GM23248 (cell line): ENCODE measurements around the gene CNTN3. TPM values are rescaled to one million over a fixed set of nuclear protein-coding genes. Genes with fewer than 3 reads are reported as not detected.

Experiments used
- DNase-seq: peaks from one replicate; pipeline ENCODE4 v3.0.0-alpha.2; 2015
- H2AFZ ChIP-seq: fragments of 200-600 bp; sonication (generic); 2 replicates; pipeline ENCODE4 v1.6.1; 2016; ENCODE audit warnings: antibody characterized with exemption
- H3F3A ChIP-seq: fragments of 200-600 bp; sonication (generic); 2 replicates; pipeline ENCODE4 v1.6.1; 2016; ENCODE audit warnings: mild to moderate bottlenecking, antibody characterized with exemption, mixed run types; ENCODE audit not compliant: insufficient read depth
- H3K27ac ChIP-seq: fragments of 200-600 bp; sonication (generic); 2 replicates; pipeline ENCODE4 v1.5.1; 2016; ENCODE audit warnings: mild to moderate bottlenecking
- H3K27me3 ChIP-seq: fragments of 200-600 bp; sonication (generic); replicated peaks from 2 replicates; pipeline ENCODE4 v1.6.1; 2016; ENCODE audit warnings: mild to moderate bottlenecking; ENCODE audit not compliant: insufficient read depth
- H3K36me3 ChIP-seq: fragments of 200-600 bp; sonication (generic); 2 replicates; pipeline ENCODE4 v1.6.1; 2016; ENCODE audit warnings: low read depth, mild to moderate bottlenecking
- H3K4me1 ChIP-seq: fragments of 200-600 bp; sonication (generic); 2 replicates; pipeline ENCODE4 v1.6.1; 2016; ENCODE audit warnings: mild to moderate bottlenecking; ENCODE audit not compliant: insufficient read depth
- H3K4me2 ChIP-seq: fragments of 200-600 bp; sonication (generic); one replicate; pipeline ENCODE4 v1.6.1; 2016; ENCODE audit warnings: mild to moderate bottlenecking; ENCODE audit not compliant: unreplicated experiment
- H3K4me3 ChIP-seq: fragments of 200-600 bp; sonication (generic); 2 replicates; pipeline ENCODE4 v1.5.1; 2016; ENCODE audit warnings: mild to moderate bottlenecking
- H3K79me2 ChIP-seq: fragments of 200-600 bp; sonication (generic); 2 replicates; pipeline ENCODE4 v1.6.1; 2016; ENCODE audit warnings: mild to moderate bottlenecking; ENCODE audit not compliant: insufficient read depth
- H3K9ac ChIP-seq: fragments of 200-600 bp; sonication (generic); 2 replicates; pipeline ENCODE4 v1.6.1; 2016; ENCODE audit warnings: mild to moderate bottlenecking
- H3K9me2 ChIP-seq: fragments of 200-600 bp; sonication (generic); 2 replicates; pipeline ENCODE4 v1.6.1; 2016; ENCODE audit warnings: mixed run types, mild to moderate bottlenecking, moderate library complexity; ENCODE audit not compliant: insufficient read depth
- H3K9me3 ChIP-seq: fragments of 200-600 bp; sonication (generic); one replicate; pipeline ENCODE4 v1.6.1; 2017; ENCODE audit warnings: low read depth
- H4K20me1 ChIP-seq: fragments of 200-600 bp; sonication (generic); 2 replicates; pipeline ENCODE4 v1.6.0; 2016; ENCODE audit not compliant: insufficient read depth
- EZH2 ChIP-seq: fragments of 200-600 bp; sonication (generic); IDR thresholded peaks from 2 replicates; pipeline ENCODE4 v1.6.1; 2018; ENCODE audit warnings: antibody characterized with exemption, mild to moderate bottlenecking; ENCODE audit not compliant: insufficient read depth, poor library complexity, severe bottlenecking
- EZH2phosphoT487 ChIP-seq: fragments of 200-600 bp; sonication (generic); IDR thresholded peaks from 2 replicates; pipeline ENCODE4 v1.6.1; 2018; ENCODE audit warnings: antibody characterized with exemption, moderate library complexity, mild to moderate bottlenecking, low read depth; ENCODE audit not compliant: insufficient read depth
- WGBS, 2 experiments: methylation state at CpG; one replicate each; pipeline ENCODE4 v1.1.6; 2015 to 2017; ENCODE audit warnings: low lambda C conversion rate in 2 of 2, low coverage in 1 of 2; ENCODE audit errors: missing lambda C conversion rate in 2 of 2; 5-methylcytosine and 5-hydroxymethylcytosine counted together
- in situ Hi-C: fragments of 300-500 bp; cut with MboI; formaldehyde crosslinking; loops from 2 replicates; pipeline ENCODE4 v1.15.0; 2020
- polyA plus RNA-seq: library from polyadenylated mRNA; unstranded; fragments of >200 nt; fragmentation: Nextera tagmentation; extraction: Ambion mirVana; gene quantifications from 2 replicates; pipeline ENCODE4 v1.2.1, GENCODE V29; 2016
- total RNA-seq: library from RNA; depleted of rRNA; stranded (reverse); fragments of >200 nt; shearing (Covaris generic); gene quantifications from 2 replicates; pipeline ENCODE4 v1.2.3, GENCODE V29; 2014

The CNTN3 gene
- total and polyA plus RNA-seq, 2 experiments from 2014 or later: 5.6 to 18.5 TPM

DNA sequence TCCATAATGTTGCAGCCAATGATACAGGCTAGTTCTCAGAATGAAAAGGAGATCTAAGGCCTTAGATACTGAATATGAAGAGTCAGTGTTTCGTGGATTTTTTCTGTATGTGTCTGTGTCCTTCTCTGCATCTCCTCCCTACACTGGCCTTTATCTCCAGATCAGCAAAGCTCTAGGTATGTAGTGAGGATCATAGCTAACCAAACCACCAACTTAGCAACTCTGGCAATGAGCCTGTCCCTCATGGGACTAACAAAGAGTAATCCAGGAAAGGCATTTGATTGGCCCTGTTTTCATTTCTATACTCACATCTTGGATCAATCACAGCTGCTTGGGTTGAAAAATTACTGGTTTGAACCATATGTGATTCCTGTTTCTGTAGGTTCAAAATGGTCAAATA lies 18.6 kb upstream of the CNTN3 start:
- Histone ChIP-seq H3K27ac (peak overlapping the region; percentile 69), H3K9ac (no peak overlapping the region), H4K20me1 (no peaks in the 10 kb centered on the region), H3K4me1 (peaks cover 52% of the 10 kb centered on the region), H3K9me2 (no peaks in the 10 kb centered on the region), H3K79me2 (no peaks in the 10 kb centered on the region), H3K36me3 (no peaks in the 10 kb centered on the region), H3K27me3 (no peaks in the 10 kb centered on the region), H3F3A (peaks cover 44% of the 10 kb centered on the region), H3K9me3 (no peaks in the 10 kb centered on the region), H3K4me3 (no peak overlapping the region), H3K4me2 (peak overlapping the region; percentile 5), H2AFZ (no peak overlapping the region; the same call in 1 of the 2 replicates)
- TF ChIP-seq EZH2phosphoT487: no peak
- no peak for TF ChIP-seq EZH2
- in situ Hi-C loops: loop anchor here (25.0 kb wide), 1 partner anchor 771 kb away; no protein-coding TSS in a partner anchor
- WGBS, 2 experiments: 83 to 84% methylated on average over 1 of the region's 1 CpG
- DNase-seq: peak; percentile 81

DNA sequence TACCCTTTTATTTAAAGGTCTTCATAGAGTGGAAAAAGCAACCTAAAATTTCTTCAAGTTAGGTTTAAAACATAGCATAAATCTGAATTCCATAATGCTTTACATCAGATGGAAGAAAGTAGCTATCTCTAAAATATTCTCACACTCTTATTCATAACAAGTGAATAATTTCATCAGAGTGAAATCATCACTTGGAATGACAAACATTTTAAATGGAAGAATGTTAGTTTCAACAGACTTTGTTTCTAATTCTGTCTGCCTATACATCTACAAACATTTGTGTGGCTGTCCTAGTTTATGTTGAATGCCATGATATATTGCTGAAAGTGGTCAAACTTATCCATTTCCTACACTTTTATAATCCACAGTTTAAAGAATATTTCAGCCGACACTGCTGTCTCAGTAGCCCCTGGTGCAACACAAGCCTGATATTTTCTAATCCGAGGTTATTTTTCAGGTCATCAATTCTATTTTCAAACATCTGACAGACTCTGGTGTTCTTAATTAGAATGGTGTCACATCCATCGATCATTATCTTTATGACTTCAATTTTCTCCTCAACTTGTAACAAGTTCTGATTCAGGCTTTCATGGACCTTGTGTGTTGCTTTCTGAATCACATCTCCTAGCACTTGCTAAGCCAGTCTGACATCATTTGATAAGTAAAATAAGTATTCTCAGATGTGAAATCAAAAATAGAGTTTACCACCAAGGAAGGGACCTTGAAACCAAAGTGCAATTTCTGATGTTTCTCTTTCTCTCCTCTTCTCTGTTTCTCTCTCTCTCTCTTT lies 17.1 kb upstream of the CNTN3 start:
- Histone ChIP-seq H3K79me2 (no peaks in the 10 kb centered on the region), H3K9me3 (no peaks in the 10 kb centered on the region), H3K27me3 (no peaks in the 10 kb centered on the region), H3K36me3 (no peaks in the 10 kb centered on the region), H4K20me1 (no peaks in the 10 kb centered on the region), H3K4me2 (peak overlapping the region; percentile 74), H3K4me3 (peak overlapping the region; percentile 47), H3F3A (peaks cover 38% of the 10 kb centered on the region), H2AFZ (peak overlapping the region; percentile 23; the same call in 1 of the 2 replicates), H3K9ac (peak overlapping the region; percentile 39), H3K9me2 (no peaks in the 10 kb centered on the region), H3K27ac (peak overlapping the region; percentile 69), H3K4me1 (peaks cover 42% of the 10 kb centered on the region)
- 13 to 19% methylated on average over 3 of the region's 3 CpGs for WGBS, 2 experiments
- no peak for TF ChIP-seq EZH2phosphoT487
- no peak for TF ChIP-seq EZH2
- DNase-seq: peak; percentile 76
- in situ Hi-C loops: loop anchor here (25.0 kb wide), 1 partner anchor 769 kb away; no protein-coding TSS in a partner anchor

DNA sequence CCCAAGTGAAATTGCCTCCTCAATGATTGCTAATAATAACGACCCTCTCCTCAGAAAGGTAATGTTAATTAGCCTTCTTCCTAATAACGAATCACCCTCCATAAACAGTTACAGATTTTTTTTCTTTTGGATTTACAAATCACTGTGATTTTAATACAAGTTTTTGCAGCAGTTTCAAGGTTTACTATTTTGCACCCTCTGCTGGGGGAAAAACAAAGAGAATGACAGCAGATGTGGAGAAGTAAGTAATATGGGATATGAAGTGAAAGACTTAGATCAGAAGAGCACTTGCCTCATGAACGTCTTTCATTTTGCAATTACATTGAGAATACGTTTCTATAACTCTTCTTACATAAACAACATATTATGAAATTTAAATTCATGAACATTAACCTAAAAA lies 16.1 kb upstream of the CNTN3 start:
- peak overlapping the region; percentile 23 for H2AFZ ChIP-seq
- in situ Hi-C loops: loop anchor here (25.0 kb wide), 1 partner anchor 768 kb away; no protein-coding TSS in a partner anchor
- peak overlapping the region; percentile 47 for H3K4me3 ChIP-seq
- no peaks in the 10 kb centered on the region for H3K36me3 ChIP-seq
- no peaks in the 10 kb centered on the region for H3K9me2 ChIP-seq
- no peaks in the 10 kb centered on the region for H4K20me1 ChIP-seq
- DNase-seq: peak; percentile 65
- no peaks in the 10 kb centered on the region for H3K27me3 ChIP-seq
- H3K27ac ChIP-seq: peak overlapping the region; percentile 69
- H3K9me3 ChIP-seq: no peaks in the 10 kb centered on the region
- H3K4me1 ChIP-seq: peaks cover 39% of the 10 kb centered on the region
- H3K9ac ChIP-seq: peak overlapping the region; percentile 39
- TF ChIP-seq EZH2phosphoT487: no peak
- TF ChIP-seq EZH2: no peak
- no peaks in the 10 kb centered on the region for H3K79me2 ChIP-seq
- 9 to 13% methylated on average over 4 of the region's 4 CpGs for WGBS, 2 experiments
- H3K4me2 ChIP-seq: peak overlapping the region; percentile 74
- H3F3A ChIP-seq: peaks cover 32% of the 10 kb centered on the region

DNA sequence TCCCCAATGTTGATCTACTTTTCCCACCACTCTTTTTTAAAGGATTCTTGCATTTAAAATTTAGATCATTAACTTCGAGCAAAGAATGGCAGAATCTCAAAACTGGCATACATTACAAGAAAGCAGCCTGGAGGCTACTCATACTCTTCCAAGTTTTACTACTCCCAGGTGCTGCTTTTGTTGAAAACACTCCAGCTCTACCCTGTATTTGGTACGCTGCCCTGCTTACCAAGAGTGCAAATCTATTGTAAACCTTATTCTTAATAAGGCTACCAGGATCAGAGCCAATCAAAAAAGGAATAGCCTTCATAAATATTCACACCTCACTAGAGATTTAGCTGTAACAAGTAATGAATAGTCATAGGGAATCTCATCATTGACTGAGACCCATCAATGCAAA lies 11.6 kb upstream of the CNTN3 start:
- no peak for DNase-seq
- 97% methylated on average over 2 of the region's 2 CpGs for WGBS, 2 experiments
- H3K4me2 ChIP-seq: no peak overlapping the region
- H3K4me1 ChIP-seq: peaks cover 31% of the 10 kb centered on the region
- peaks cover 34% of the 10 kb centered on the region for H3F3A ChIP-seq
- no peaks in the 10 kb centered on the region for H3K36me3 ChIP-seq
- no peaks in the 10 kb centered on the region for H3K27me3 ChIP-seq
- in situ Hi-C loops: loop anchor here (10.0 to 25.0 kb wide), 2 partner anchors 251 to 764 kb away; no protein-coding TSS in a partner anchor
- H3K4me3 ChIP-seq: no peak overlapping the region
- no peak for TF ChIP-seq EZH2
- no peak for TF ChIP-seq EZH2phosphoT487
- H3K9ac ChIP-seq: no peak overlapping the region
- H3K9me2 ChIP-seq: 0 out of 2 replicates have a peak, but pooled peaks cover 5% of the 10 kb centered on the region
- H4K20me1 ChIP-seq: no peaks in the 10 kb centered on the region
- no peaks in the 10 kb centered on the region for H3K9me3 ChIP-seq
- H2AFZ ChIP-seq: no peak overlapping the region
- no peak overlapping the region for H3K27ac ChIP-seq
- H3K79me2 ChIP-seq: no peaks in the 10 kb centered on the region
